GM18499 (cell line): Measurements from ENCODE around the gene PAX2.

Experiments
- ATAC-seq: cut with Tn5 transposase; IDR thresholded peaks from one replicate; pipeline ENCODE4 v1.9.1; 2021; ENCODE audit warnings: moderate number of reproducible peaks; ENCODE audit not compliant: insufficient read depth, unreplicated experiment

The PAX2 gene

GRCh38 chr10:100829933-100830727 lies 84.7 kb downstream of the PAX2 start:
- no peak for ATAC-seq

DNA sequence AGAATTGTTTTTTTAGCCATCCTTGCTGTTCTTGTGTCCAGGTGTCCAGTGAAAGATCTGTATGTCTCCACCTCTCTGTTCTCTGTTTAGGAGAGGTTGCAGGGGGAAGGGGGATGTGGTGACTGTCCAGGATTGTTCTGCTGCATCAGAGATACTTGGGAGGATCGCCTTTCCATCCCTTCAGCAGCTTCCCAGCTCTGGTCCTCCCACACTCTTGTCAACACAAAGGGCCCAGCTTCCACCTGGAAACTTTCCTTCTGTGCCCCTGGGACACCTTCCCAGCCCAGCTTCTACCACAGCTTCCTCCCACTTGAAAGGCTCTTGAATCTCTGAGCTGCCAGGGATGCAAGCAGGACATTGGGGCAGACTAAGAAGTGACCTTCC lies 85.3 kb downstream of the PAX2 start:
- no peak for ATAC-seq

GRCh38 chr10:100831742-100832141 lies 86.4 kb downstream of the PAX2 start:
- ATAC-seq, result no peak

DNA sequence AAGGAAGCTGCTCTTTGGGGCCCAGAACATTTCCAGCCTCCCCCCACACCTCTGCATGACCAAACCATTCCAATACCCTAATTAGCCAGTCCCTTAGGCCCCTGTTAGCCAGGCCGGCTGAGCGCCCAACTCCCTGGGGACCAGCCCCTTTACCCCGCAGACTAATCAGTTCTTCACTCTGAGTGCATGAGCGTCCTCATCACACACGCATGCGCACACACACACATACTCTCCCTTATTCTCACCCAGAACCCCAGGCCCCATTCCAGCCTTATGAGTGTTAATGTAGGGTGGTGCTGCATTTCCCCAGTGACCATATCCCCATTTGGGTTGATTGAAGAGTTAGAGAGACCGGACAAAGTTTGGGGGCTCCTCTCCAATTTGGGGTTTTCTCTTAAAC lies 90.4 kb downstream of the PAX2 start:
- no peak for ATAC-seq

DNA sequence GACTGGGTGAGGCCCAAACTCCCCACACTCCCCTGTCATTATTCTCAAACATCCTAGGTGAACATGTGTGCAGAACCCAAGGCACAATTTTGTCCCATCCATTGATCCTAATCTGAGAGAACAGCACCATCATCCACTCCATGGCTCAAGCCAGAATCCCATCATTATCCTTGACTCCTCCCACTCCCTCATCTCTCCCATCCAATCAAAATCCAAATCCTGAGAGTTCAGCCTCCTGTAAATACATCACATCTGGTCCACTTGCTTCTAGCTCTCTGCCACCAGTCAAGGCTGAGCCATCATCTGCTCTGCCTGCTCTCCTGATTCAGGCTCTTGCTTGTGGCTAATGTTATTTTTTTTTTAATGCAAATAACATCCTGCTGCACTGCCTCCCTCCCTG lies 91.5 kb downstream of the PAX2 start:
- no peak for ATAC-seq

DNA sequence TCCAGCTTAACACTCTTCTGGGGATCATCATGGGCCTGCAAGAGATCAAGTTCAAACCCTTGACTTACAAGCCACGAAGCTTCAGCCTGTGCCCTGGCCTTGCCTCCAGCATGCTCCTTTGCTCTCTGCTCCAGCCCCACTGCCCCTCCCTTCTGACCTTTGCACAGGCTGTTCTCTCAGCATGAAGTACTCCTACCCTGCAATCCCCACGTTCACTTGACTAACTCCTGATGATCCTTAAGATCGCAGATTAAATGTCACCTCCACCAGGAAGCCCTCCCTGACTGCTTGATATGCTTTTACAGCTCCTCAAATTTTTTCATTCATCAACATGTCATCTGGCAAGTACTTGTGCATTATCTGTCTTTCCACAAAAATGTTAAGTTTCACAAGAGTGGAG lies 91.9 kb downstream of the PAX2 start:
- no peak for ATAC-seq

- ATAC-seq, result no peak
Observed at GRCh38 chr10:100838986-100839385, 93.6 kb downstream of the PAX2 start.

DNA sequence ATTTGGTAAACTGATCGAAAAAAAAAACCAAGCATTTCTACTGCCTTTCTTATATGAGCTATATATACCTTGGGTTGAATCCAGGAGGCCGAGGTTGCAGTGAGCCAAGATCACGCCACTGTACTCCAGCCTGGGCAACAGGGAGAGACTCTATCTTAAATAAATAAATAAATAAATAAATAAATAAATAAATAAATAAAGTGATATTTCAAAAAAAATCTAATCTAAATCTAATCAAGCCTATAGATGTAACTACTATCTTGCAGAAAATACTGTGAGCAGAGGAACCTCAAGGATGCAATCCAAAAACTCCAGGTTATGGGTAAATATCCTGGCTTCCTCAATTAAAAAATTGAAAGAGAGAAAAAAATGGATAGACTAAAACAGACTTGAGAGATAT lies 96.1 kb downstream of the PAX2 start:
- no peak for ATAC-seq

- no peak for ATAC-seq
Observed at GRCh38 chr10:100847440-100847839, 102.1 kb downstream of the PAX2 start.

DNA sequence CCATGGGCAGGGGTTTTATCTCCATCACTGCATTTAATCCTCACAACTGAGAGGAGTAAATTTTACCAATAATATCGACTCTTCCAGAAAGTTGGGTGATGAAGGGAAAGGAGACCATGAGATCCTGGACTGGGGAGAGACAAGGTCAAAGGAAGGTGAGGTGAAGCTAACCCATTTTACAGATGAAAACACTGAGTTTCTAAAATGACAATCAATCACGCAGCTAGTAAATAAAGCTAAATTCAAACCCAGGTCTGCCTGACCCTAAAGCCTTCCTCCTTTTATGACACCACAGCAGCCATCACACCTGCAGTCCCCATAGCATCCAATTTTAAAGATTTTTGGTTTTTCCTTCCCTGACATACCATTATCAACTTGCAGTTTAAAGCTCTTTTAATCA lies 103.4 kb downstream of the PAX2 start:
- no peak for ATAC-seq

DNA sequence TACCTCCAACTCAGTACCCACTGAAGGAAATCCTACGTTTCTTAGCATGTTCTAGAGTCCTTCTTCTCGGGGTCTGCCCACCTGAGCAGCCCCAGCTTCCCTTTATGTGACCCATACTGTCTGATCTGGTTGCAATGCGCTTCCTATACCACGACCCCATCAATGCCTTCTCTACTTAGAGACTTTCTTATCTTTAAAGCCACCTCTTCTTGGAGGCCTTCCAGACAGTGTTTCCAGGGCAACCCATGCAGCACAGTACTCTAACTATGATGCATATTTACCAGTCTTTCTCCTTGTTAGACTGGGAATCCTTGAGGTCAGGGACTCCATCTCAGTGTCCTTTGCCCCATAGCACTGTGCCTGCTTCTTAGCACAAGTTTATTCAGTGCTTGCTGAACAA lies 112.9 kb downstream of the PAX2 start:
- ATAC-seq, result no peak

- no peak for ATAC-seq
Observed at GRCh38 chr10:100858747-100859483, 113.5 kb downstream of the PAX2 start.

- no peak for ATAC-seq
Observed at GRCh38 chr10:100859484-100859763, 114.0 kb downstream of the PAX2 start.

- no peak for ATAC-seq
Observed at GRCh38 chr10:100863433-100863832, 118.1 kb downstream of the PAX2 start.

GRCh38 chr10:100864036-100864885 lies 118.9 kb downstream of the PAX2 start:
- ATAC-seq, result no peak

GRCh38 chr10:100864978-100865377 lies 119.6 kb downstream of the PAX2 start:
- no peak for ATAC-seq

GRCh38 chr10:100866010-100866409 lies 120.6 kb downstream of the PAX2 start:
- no peak for ATAC-seq

DNA sequence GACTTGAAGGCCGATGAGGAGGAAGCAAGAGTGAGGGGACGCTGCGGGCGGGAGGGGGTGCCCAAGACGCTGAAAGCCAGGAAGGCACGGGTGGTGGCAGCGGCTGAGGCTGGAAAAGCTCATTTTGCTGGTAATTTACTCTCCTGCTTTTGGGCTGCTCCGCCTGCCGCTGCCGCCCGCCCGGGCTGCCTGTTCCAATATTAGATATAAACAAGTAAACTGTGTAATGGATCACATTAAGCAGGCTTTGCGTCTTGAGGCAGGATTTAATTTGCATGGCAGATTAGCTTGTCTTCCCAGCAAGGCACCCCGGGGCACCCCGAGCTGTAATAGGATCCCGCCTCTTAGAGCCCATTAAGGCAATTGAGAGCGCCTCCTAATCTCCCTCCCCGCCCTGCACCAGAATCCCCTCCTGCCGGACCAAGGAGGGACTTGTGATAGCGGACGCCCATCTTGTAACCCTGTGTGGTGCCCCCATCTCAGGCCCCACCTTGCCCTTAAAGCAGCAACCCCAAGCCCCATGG lies 121.3 kb downstream of the PAX2 start:
- no peak for ATAC-seq

DNA sequence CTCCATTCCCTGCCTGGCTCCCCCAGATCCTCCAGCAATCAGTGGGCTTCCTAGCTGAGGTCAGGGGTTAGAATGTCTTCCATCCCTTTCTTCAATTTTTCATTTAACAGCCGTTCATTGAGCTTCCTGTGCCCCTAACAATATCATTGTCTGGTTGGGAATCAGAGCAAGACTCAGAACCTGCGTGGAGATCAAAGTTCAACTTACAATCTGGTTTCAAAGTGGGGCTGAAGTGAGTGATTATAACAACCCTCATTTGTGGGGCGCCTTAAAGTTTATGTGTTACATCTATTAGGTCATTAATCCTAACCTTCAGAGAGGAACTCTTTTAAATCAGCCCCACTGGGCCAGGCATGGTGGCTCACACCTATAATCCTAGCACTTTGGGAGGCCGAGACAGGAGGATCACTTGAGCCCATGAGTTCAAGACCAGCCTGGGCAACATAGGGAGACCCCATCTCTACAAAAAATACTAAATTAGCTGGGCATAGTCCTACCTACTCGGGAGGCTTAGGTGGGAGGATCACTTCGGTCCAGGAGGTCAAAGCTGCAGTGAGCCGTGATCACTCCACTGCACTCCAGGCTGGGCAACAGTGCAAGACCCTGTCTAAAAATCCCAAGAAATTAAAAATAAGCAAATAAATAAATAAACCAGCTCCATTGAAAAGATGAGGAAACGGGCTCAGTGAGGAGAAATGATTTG lies 122.0 kb downstream of the PAX2 start:
- ATAC-seq, result no peak

GRCh38 chr10:100868382-100868781 lies 123.0 kb downstream of the PAX2 start:
- ATAC-seq, result no peak
